Type B pancreatic cell (in vitro differentiated cells): ENCODE measurements around the gene CHMP4B. TPM values are rescaled to one million over a fixed set of nuclear protein-coding genes. Genes with fewer than 3 reads are reported as not detected.

Experiments
- DNase-seq: peaks from one replicate; pipeline ENCODE4 v3.0.0; 2021; ENCODE audit warnings: mixed read lengths; ENCODE audit not compliant: unreplicated experiment; ENCODE audit errors: extremely low spot score
- H3K27ac Mint-ChIP-seq: 2 replicates; pipeline ENCODE4 v1.8.0; 2021; ENCODE audit warnings: mild to moderate bottlenecking, mixed read lengths
- H3K27me3 Mint-ChIP-seq: 2 replicates; pipeline ENCODE4 v1.8.0; 2021; ENCODE audit warnings: mixed read lengths
- H3K36me3 Mint-ChIP-seq: 2 replicates; pipeline ENCODE4 v1.8.0; 2021; ENCODE audit warnings: mixed read lengths
- H3K4me1 Mint-ChIP-seq: one replicate; pipeline ENCODE4 v1.8.0; 2021; ENCODE audit warnings: mixed read lengths; ENCODE audit not compliant: unreplicated experiment
- H3K4me3 Mint-ChIP-seq: 2 replicates; pipeline ENCODE4 v1.8.0; 2021; ENCODE audit warnings: mild to moderate bottlenecking, mixed read lengths
- H3K9me3 Mint-ChIP-seq: 2 replicates; pipeline ENCODE4 v1.8.0; 2021; ENCODE audit warnings: mixed read lengths
- total RNA-seq: library from RNA; stranded (reverse); gene quantifications from 2 replicates; pipeline ENCODE4 v1.2.1, GENCODE V29; 2021; ENCODE audit warnings: low replicate concordance
- TF ChIP-seq, protein P1 (sequence below): fragments of 200-600 bp; sonication (generic); conservative IDR thresholded peaks from 2 replicates; pipeline ENCODE4 v1.5.0; 2021; ENCODE audit warnings: antibody characterized with exemption, mild to moderate bottlenecking

The CHMP4B gene
- total RNA-seq, 1 donor from 2014 or later, result 111 TPM

DNA sequence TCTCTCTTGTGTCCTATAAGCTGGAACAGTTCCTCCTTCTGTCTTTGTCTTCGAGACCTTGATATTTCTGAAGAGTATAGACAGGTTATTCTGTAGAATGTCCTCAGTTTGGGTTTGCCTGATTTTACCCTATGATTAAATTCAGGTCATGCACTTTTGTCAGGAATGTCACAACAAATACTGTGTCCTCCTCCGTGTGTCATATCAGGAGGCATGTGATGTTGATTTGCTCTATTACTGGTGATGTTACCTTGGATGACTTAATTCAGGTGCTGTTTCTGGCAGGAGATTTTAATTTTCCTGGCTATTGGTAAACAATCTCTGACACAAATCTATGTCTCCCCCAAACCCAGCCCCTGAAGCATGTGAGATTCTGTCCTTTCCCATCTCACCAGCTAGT is 33.3 kb upstream of the CHMP4B start:
- Mint-ChIP-seq H3K27ac (peak overlapping the region; percentile 35), H3K27me3 (no peaks in the 10 kb centered on the region), H3K36me3 (peaks cover 4% of the 10 kb centered on the region), H3K4me3 (no peak overlapping the region), H3K4me1 (peaks cover 11% of the 10 kb centered on the region), H3K9me3 (no peaks in the 10 kb centered on the region)
- no peak for DNase-seq
- TF ChIP-seq, protein P1, sequence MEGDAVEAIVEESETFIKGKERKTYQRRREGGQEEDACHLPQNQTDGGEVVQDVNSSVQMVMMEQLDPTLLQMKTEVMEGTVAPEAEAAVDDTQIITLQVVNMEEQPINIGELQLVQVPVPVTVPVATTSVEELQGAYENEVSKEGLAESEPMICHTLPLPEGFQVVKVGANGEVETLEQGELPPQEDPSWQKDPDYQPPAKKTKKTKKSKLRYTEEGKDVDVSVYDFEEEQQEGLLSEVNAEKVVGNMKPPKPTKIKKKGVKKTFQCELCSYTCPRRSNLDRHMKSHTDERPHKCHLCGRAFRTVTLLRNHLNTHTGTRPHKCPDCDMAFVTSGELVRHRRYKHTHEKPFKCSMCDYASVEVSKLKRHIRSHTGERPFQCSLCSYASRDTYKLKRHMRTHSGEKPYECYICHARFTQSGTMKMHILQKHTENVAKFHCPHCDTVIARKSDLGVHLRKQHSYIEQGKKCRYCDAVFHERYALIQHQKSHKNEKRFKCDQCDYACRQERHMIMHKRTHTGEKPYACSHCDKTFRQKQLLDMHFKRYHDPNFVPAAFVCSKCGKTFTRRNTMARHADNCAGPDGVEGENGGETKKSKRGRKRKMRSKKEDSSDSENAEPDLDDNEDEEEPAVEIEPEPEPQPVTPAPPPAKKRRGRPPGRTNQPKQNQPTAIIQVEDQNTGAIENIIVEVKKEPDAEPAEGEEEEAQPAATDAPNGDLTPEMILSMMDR, result no peak

DNA sequence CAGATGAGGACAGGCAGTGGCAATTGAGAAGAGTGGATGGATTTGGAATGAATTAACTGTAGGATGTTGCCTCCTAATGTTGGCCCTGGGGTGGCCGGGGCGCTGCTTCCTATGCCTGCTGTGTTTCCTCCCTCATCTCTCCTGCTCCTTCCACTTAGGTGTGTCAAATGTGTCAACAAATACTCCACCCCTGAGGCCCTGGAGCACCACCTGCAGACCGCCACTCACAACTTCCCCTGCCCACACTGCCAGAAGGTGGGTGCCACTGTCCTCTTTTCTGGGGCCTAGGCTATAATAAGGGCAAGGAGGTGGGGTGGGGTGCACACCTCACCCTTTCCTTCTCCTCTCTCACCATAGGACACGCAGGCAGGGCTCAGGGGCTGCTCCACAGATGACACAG is 30.0 kb upstream of the CHMP4B start:
- no peak for DNase-seq
- H3K4me1 Mint-ChIP-seq, result peaks cover 16% of the 10 kb centered on the region
- no peak overlapping the region for H3K4me3 Mint-ChIP-seq
- peaks cover 4% of the 10 kb centered on the region for H3K36me3 Mint-ChIP-seq
- no peaks in the 10 kb centered on the region for H3K27me3 Mint-ChIP-seq
- H3K9me3 Mint-ChIP-seq, result no peaks in the 10 kb centered on the region
- H3K27ac Mint-ChIP-seq, result no peak overlapping the region
- TF ChIP-seq, protein P1, result no peak

DNA sequence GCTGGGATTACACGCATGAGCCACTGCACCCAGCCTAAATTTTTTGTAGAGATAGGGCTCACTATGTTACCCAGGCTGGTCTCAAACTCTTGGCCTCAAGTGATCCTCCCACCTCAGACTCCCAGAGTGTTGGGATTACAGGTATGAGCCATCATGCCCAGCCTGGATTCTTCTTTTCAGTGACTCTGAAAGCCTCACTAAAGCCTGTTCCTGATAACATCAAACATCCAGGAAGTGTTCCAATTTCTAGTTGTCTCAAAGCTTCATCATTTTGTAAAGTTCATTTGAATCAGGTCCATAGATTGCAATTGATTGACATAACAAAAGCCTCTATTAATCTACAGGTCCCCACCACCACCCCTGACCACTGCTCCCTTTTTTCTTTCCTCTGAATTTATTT is 29.2 kb upstream of the CHMP4B start:
- Mint-ChIP-seq H3K9me3 (no peaks in the 10 kb centered on the region), H3K4me1 (peaks cover 16% of the 10 kb centered on the region), H3K27me3 (no peaks in the 10 kb centered on the region), H3K27ac (no peak overlapping the region), H3K36me3 (peaks cover 4% of the 10 kb centered on the region), H3K4me3 (no peak overlapping the region)
- DNase-seq, result no peak
- TF ChIP-seq, protein P1, result no peak

DNA sequence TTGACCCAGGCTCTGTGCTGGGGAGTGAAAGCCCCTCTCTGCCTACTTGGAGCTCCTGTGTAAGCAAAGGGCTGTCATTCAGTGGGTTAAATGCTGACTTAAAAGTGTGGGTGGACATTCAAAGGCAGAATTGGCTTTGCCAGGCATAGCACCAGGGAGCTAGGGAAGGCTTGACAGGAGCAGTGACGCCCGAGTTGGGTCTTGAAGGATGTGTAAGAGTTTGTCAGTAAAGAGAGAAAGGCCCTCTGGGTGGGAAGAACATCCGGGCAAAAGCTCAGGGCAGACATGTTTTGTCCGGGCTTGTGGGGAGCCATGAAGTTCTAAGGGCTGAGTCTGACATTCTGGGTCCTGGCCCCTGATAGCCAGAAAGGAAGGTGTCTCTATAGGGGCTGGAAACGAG is 27.9 kb upstream of the CHMP4B start:
- Mint-ChIP-seq H3K4me3 (no peak overlapping the region), H3K27me3 (no peaks in the 10 kb centered on the region), H3K36me3 (no peaks in the 10 kb centered on the region), H3K4me1 (peaks cover 21% of the 10 kb centered on the region), H3K9me3 (no peaks in the 10 kb centered on the region), H3K27ac (no peak overlapping the region)
- TF ChIP-seq, protein P1, result no peak
- DNase-seq, result no peak

DNA sequence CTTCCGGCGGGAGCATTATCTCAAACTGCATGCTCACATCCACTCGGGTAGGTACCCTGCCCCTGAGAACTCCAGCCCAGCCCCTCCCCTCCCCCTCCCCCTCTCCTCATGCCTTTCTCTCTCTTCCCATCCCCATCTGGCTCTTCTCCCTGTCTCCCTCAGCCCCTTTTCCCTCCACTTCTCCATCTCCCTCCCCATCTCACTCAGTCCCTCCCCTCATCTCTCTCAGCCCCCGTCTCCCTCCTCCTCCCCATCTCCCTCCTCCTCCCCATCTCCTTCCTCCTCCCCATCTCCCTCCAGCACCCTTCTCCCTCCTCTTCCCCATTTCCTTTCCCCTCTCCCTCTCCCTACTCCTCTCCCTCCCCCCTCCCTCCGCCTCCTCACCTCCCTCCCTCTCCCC is 27.3 kb upstream of the CHMP4B start:
- TF ChIP-seq, protein P1, result no peak
- DNase-seq, result no peak
- H3K4me1 Mint-ChIP-seq, result peaks cover 24% of the 10 kb centered on the region
- H3K27me3 Mint-ChIP-seq, result no peaks in the 10 kb centered on the region
- H3K4me3 Mint-ChIP-seq, result no peak overlapping the region
- H3K27ac Mint-ChIP-seq, result no peak overlapping the region
- H3K9me3 Mint-ChIP-seq, result no peaks in the 10 kb centered on the region
- H3K36me3 Mint-ChIP-seq, result no peaks in the 10 kb centered on the region

DNA sequence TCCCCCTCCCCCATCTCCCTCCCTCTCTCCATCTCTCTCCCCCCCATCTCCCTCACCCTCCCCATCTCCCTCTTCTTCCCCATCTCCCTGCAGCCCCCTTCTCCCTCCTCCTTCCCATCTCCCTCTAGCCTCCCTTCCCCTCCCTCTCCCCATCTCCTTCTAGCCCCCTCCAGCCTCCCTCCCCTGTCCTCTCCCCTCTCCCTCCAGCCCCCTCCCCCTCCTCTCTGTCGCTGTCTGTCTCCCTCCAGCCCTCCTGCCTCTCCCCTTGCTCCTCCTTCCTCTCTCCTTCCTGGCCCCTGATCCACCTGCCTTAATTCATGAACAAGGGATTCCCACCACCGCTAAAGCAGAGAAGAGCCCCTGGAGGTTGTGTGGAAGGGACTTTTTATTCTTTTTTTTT is 26.9 kb upstream of the CHMP4B start:
- Mint-ChIP-seq H3K9me3 (no peaks in the 10 kb centered on the region), H3K36me3 (no peaks in the 10 kb centered on the region), H3K4me3 (no peak overlapping the region), H3K27me3 (no peaks in the 10 kb centered on the region), H3K4me1 (peaks cover 21% of the 10 kb centered on the region), H3K27ac (no peak overlapping the region)
- no peak for DNase-seq
- TF ChIP-seq, protein P1, result no peak
